HEK293T (cell line): ENCODE results near the gene ATP7A.
"Not testable (repeated sequence)": the region's sequence is repeated elsewhere in the genome, so short reads cannot be mapped to it uniquely, and the experiment has no call there.

Experiments
- CTCF ChIA-PET: fragments of 350-600 bp; formaldehyde crosslinking; extraction: SDS; loops from one replicate; lab custom pipeline; 2021; ENCODE audit warnings: antibody characterized with exemption, inconsistent platforms; lab: Yijun Ruan, JAX
- POLR2A ChIA-PET: fragments of 350-600 bp; formaldehyde crosslinking; extraction: SDS; loops from one replicate; lab custom pipeline; 2020; ENCODE audit warnings: antibody characterized with exemption, inconsistent platforms; lab: Yijun Ruan, JAX
- DNase-seq: peaks from one replicate; pipeline ENCODE4 v3.0.0; 2012; ENCODE audit warnings: mixed read lengths; ENCODE audit errors: extremely low spot score
- ARNT ChIP-seq: fragments of 450-650 bp; IDR thresholded peaks from 2 replicates; pipeline ENCODE4 v1.6.1; 2017; ENCODE audit warnings: mild to moderate bottlenecking
- BHLHE40 ChIP-seq: fragments of 450-650 bp; IDR thresholded peaks from 2 replicates; pipeline ENCODE4 v1.6.1; 2016; ENCODE audit warnings: mild to moderate bottlenecking, moderate library complexity, borderline replicate concordance
- CTBP1 ChIP-seq: fragments of 450-650 bp; IDR thresholded peaks from 2 replicates; pipeline ENCODE4 v1.6.1; 2016; ENCODE audit warnings: borderline replicate concordance
- ELF4 ChIP-seq: fragments of 450-650 bp; IDR thresholded peaks from 2 replicates; pipeline ENCODE4 v1.6.1; 2017; ENCODE audit warnings: antibody characterized with exemption
- FOXA1 ChIP-seq: fragments of 450-650 bp; IDR thresholded peaks from 2 replicates; pipeline ENCODE4 v1.6.1; 2016; ENCODE audit warnings: mild to moderate bottlenecking
- FOXK2 ChIP-seq: fragments of 450-650 bp; IDR thresholded peaks from 2 replicates; pipeline ENCODE4 v1.6.1; 2016; ENCODE audit warnings: mild to moderate bottlenecking
- FOXM1 ChIP-seq: fragments of 450-650 bp; IDR thresholded peaks from 2 replicates; pipeline ENCODE4 v1.6.1; 2017; ENCODE audit warnings: mild to moderate bottlenecking, borderline replicate concordance
- HDGF ChIP-seq: fragments of 450-650 bp; IDR thresholded peaks from 2 replicates; pipeline ENCODE4 v1.6.1; 2017; ENCODE audit warnings: antibody characterized with exemption, borderline replicate concordance
- L3MBTL2 ChIP-seq: fragments of 450-650 bp; conservative IDR thresholded peaks from 2 replicates; pipeline ENCODE4 v1.6.1; 2016; ENCODE audit warnings: mild to moderate bottlenecking
- LEF1 ChIP-seq: fragments of 450-650 bp; IDR thresholded peaks from 2 replicates; pipeline ENCODE4 v1.6.1; 2017; ENCODE audit warnings: mild to moderate bottlenecking, borderline replicate concordance
- NFRKB ChIP-seq: fragments of 450-650 bp; IDR thresholded peaks from 2 replicates; pipeline ENCODE4 v1.6.1; 2016; ENCODE audit warnings: mild to moderate bottlenecking, moderate library complexity
- SP1 ChIP-seq: fragments of 450-650 bp; IDR thresholded peaks from 2 replicates; pipeline ENCODE4 v1.6.1; 2017
- SUZ12 ChIP-seq: fragments of 450-650 bp; IDR thresholded peaks from 2 replicates; pipeline ENCODE4 v1.6.1; 2016; ENCODE audit warnings: mild to moderate bottlenecking
- TARDBP ChIP-seq: fragments of 450-650 bp; IDR thresholded peaks from 2 replicates; pipeline ENCODE4 v1.6.1; 2016
- ZNF384 ChIP-seq: fragments of 450-650 bp; IDR thresholded peaks from 2 replicates; pipeline ENCODE4 v1.6.1; 2016
- TF ChIP-seq, protein P1 (sequence below): fragments of 450-650 bp; IDR thresholded peaks from 2 replicates; pipeline ENCODE4 v1.6.1; 2016

Gene ATP7A

GRCh38 chrX:78042601-78043000 is 132.1 kb downstream of the ATP7A start:
- POLR2A ChIA-PET: no interaction called here
- no peak for DNase-seq
- TF ChIP-seq SUZ12 (no peak), LEF1 (no peak), SP1 (no peak), HDGF (no peak), FOXK2 (no peak), ARNT (no peak), BHLHE40 (no peak), CTBP1 (no peak), FOXA1 (no peak), TARDBP (no peak), ELF4 (no peak), ZNF384 (no peak)
- TF ChIP-seq, protein P1, sequence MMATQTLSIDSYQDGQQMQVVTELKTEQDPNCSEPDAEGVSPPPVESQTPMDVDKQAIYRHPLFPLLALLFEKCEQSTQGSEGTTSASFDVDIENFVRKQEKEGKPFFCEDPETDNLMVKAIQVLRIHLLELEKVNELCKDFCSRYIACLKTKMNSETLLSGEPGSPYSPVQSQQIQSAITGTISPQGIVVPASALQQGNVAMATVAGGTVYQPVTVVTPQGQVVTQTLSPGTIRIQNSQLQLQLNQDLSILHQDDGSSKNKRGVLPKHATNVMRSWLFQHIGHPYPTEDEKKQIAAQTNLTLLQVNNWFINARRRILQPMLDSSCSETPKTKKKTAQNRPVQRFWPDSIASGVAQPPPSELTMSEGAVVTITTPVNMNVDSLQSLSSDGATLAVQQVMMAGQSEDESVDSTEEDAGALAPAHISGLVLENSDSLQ: no peak
- CTCF ChIA-PET: no interaction called here

DNA sequence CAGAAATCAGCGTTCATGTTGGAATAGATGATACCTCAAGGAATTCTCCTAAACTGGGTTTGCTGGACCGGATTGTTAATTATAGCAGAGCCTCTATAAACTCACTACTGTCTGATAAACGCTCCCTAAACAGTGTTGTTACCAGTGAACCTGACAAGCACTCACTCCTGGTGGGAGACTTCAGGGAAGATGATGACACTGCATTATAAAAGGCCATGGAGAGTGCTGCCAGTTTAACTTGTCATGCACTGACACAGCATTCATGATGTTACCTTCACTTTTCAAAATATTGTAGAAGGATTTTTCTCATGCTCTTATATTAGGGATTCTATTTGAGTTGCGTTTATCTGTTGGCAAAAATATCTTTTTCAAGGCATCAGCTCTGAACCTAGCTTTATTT is 135.9 kb downstream of the ATP7A start:
- no peak for DNase-seq
- TF ChIP-seq, protein P1: no peak
- no peak for TF ChIP-seq TARDBP
- no peak for TF ChIP-seq FOXK2
- no peak for TF ChIP-seq ZNF384
- no peak for TF ChIP-seq HDGF
- TF ChIP-seq LEF1: no peak
- no peak for TF ChIP-seq ELF4
- no peak for TF ChIP-seq NFRKB
- no peak for TF ChIP-seq BHLHE40
- no peak for TF ChIP-seq L3MBTL2
- no peak for TF ChIP-seq FOXA1
- no peak for TF ChIP-seq CTBP1
- TF ChIP-seq FOXM1: no peak
- no peak for TF ChIP-seq ARNT
- no peak for TF ChIP-seq SUZ12
- no peak for TF ChIP-seq SP1
- CTCF ChIA-PET: no interaction called here
- POLR2A ChIA-PET: no interaction called here

GRCh38 chrX:78048052-78048451 is 137.6 kb downstream of the ATP7A start:
- ChIA-PET CTCF (no interaction called here), POLR2A (no interaction called here)
- TF ChIP-seq BHLHE40: no peak
- no peak for TF ChIP-seq ZNF384
- no peak for TF ChIP-seq LEF1
- DNase-seq: no peak

DNA sequence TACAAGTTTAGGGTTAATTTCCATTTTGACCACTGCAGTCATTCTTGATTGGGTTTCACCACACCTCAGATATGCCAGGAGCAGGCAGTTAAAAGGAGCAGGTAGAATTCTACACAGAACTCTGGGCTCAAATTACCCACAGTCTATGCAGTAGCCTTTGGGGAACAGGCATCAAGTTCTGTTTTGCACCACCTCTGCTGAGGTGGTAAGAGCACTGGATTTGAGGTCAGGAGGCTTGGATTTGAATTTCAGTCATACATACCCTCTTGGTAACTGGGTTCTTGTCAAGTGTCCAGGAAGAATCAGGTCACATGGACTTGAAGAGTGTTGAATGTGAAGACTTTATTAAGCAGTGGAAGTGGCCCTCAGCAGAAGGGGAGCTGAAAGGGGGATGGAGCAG is 153.2 kb downstream of the ATP7A start:
- POLR2A ChIA-PET: no interaction called here
- CTCF ChIA-PET: no interaction called here
- TF ChIP-seq SUZ12 (no peak), L3MBTL2 (no peak), SP1 (no peak), LEF1 (no peak), HDGF (no peak), FOXM1 (no peak)
- DNase-seq: no peak

- no peak for TF ChIP-seq SP1
- no peak for TF ChIP-seq BHLHE40
- no peak for TF ChIP-seq FOXK2
- TF ChIP-seq FOXM1: no peak
- TF ChIP-seq HDGF: no peak
- no peak for TF ChIP-seq ELF4
- TF ChIP-seq CTBP1: no peak
- no peak for TF ChIP-seq ZNF384
- ChIA-PET POLR2A (no interaction called here), CTCF (no interaction called here)
- DNase-seq: no peak
Measured at GRCh38 chrX:78064152-78064551, 153.7 kb downstream of the ATP7A start.

GRCh38 chrX:78064698-78065601 is 154.5 kb downstream of the ATP7A start:
- CTCF ChIA-PET, DNase-seq, POLR2A ChIA-PET: not testable (repeated sequence)

DNA sequence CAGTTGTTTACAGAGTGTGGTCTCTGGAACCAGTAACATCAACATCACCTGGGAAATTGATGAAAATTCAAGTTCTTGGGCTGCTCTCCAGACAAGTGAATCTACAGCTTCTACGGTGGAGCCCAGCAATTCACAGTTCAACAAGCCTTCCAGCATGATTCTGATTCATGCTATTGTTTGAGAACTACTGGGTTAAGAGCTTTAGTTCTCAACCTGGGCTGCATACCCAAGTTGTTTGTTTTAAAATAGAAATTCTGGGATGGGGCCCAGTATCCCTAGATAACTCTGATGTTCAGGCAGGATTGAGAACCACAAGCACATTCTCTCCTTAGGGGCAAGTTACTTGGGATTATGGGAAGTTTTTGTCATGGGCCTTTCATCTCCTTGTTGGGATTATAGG is 155.6 kb downstream of the ATP7A start:
- POLR2A ChIA-PET: no interaction called here
- DNase-seq: no peak
- CTCF ChIA-PET: no interaction called here
- no peak for TF ChIP-seq ARNT
- no peak for TF ChIP-seq ZNF384
- no peak for TF ChIP-seq FOXK2
- TF ChIP-seq BHLHE40: no peak
- no peak for TF ChIP-seq SP1
- no peak for TF ChIP-seq HDGF
- no peak for TF ChIP-seq NFRKB
- no peak for TF ChIP-seq ELF4
- TF ChIP-seq, protein P1: no peak
- TF ChIP-seq SUZ12: no peak
- TF ChIP-seq LEF1: no peak
- TF ChIP-seq CTBP1: no peak
- TF ChIP-seq FOXA1: no peak
- TF ChIP-seq FOXM1: no peak
- TF ChIP-seq L3MBTL2: no peak
- no peak for TF ChIP-seq TARDBP
